HG03025 (cell line): Measurements from ENCODE around the gene CCR9.

ENCODE experiments used
- ATAC-seq: cut with Tn5 transposase; IDR thresholded peaks from one replicate; pipeline ENCODE4 v1.9.1; 2021; ENCODE audit warnings: mild to moderate bottlenecking, moderate library complexity; ENCODE audit not compliant: unreplicated experiment, low FRiP score

Gene CCR9

GRCh38 chr3:45932112-45932511 is 45.8 kb downstream of the CCR9 start:
- no peak for ATAC-seq

DNA sequence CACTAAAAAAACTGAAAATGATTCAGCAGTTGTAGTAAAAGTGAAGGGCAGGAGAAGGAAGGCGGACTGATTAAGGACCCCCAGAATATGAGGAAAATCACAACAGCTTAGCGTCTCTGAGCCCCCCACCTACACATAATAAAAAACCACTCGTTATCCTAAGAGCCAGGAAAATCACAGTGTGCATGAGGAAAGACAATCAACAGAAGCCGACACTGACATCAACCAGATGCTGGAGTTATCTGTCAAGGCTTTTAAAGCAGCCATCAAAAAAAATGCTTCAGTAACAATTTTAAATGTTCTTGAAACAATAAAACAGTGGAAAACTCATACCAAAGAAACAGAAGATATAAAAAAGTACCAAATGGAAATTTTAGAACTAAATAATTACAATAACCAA is 47.2 kb downstream of the CCR9 start:
- ATAC-seq = no peak

- ATAC-seq = no peak
Observed at GRCh38 chr3:45936261-45936660, 49.9 kb downstream of the CCR9 start.

DNA sequence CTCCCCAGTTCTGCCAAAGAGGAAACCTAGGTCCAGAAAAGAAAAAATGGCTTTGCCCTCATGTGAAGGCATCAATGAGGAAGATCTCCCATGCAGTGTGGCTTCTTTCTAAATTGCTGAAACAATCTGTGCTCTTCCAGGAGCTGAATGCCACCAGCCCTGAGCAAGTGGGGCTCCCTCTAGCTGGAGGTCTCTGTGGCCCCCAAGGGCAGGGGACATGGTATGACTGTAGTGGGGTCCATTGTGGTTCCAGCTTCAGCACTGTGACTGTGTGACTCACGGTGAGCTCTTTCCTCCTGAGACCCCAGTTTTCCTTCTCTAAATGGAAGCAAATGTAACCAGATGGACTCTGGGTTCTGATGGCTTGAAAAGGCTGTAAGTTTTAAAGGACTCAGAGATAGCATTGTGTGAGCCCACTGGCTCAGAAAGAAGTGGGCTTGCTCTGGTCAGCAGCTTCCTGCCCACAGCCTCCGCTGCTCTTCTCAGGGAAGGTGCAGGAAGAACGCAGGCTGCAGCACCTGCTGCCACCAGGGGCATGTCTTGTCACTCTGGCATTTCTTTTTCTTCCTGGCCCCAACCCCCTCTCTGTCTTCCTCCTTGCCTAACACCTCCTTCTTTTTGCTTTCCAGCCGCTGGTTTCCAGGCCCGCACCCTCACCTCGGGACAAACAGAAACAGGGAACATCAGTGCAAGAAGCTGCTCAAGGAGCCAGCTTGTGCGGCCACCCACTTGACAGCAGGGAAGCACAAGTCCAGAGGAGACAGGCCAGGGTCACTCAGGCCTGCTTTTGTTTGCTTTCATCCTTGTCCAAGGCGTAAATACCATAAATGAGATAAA is 51.1 kb downstream of the CCR9 start:
- ATAC-seq = no peak

DNA sequence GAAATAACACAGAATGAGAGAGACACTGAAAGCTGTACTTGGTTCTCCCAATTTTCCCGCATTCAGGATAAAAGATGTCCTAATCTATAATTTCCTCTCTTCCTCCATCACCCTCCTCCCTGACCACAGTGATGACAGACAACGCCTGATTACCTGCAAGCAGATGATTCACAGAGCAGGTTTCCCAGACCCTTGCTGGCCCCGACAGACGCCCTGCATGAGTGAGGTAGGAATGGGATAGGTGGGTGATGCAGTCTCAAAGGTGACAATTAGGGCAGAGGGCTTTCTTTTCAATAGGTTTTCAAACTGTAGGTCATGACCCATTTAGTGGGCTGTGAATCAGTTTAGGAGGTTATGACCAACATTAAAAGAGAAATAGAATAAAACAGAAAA is 51.7 kb downstream of the CCR9 start:
- ATAC-seq = no peak

DNA sequence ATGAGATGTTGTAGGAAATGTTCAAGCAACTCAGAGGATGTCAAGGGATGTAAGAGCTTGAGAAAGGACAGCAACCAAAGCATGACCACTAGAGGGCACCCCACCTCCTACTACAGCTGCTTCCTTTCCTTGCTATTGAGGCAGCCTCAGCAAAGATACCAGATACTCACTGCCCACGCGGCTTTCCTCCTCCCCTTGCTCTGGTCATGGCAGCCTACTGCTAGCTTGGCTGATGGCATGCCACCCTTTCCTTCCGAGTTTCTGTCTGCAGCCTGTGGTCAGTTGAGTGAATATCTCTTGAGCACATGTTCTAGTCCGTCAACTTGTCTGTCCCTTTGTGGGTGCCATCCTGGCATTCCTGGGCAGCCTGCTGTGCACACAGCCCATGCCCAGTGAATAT is 52.5 kb downstream of the CCR9 start:
- no peak for ATAC-seq

DNA sequence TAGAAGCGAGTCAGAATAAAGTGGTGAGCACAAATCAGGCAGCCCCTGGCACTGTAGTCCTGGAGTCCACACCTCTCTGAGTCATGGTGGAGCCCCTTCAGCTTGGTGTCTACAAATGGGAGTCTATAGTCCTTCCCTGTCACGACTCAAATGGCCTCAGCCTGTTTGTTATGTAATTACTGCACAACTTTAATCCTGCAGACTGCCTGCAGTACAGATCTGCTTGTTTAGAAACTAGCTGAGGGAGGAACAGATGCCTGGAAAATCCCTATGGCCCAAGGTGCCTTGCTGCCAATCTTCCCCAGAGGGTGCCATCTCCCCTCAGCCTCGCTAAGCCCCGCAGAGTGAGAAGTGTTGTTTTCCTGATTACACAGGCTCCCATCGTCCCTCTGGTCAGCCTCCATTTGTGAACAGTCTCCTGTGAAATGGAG is 53.0 kb downstream of the CCR9 start:
- ATAC-seq = no peak

DNA sequence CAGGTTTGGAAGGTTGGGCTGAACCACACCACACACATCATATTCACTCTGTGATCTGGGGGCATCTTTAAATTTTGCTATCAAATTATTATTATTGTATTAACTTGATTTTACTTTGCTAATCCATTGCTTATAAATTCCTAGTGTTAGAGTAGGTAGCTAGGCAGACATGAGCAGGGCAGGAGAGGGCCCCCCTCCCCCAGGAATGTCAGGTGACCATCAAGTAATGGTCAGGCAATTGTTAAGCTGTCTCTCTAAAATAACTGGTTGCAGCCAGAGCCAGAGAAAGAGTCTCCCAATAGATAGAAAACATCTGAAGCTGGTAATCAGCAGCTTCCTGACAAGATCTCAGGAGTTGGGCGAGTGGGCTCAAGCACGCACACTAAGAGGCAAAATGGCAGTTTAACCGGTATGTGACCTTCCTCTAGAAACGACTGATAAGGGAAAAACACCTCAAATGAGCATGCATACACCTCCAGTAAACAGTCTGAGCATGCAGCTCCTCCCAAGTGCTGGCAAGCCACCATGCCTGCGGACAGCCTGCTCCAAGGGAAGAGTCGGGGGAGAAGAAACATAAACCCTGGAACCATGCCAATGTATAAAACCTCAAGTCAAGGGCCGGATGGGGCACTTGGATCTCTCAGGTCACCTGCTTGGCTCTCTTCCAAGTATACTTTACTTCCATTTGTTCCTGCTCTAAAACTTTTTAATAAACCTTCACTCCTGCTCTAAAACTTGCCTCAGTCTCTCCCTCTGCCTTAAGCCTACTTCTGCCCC is 53.8 kb downstream of the CCR9 start:
- ATAC-seq = no peak

DNA sequence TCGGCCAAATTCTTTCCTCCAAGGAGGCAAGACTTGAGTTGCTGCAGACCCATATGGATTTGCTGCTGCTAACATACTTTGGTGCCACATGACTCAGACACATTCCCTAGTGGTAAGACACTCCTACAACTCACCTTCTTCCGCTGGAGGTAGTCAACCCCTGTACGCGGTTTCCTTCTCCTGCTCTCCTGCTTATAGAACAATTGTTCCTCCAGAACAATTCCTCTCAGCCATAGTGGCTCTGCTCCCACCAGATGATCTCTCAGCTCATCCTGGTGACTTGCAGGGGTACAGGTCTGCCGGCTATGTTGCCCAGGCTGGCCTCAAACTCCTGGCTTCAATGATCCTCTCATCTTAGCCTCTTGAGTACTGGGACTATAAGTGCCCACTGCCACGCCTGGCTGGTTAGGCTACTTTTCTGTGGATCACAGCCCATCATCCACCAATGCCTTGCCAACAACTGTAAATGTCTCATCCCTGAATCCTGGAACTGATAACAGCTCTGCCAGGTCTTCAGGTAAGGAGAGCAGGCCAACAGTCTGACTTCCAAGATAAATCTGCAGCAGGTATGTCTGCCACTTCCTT is 54.5 kb downstream of the CCR9 start:
- ATAC-seq = no peak

DNA sequence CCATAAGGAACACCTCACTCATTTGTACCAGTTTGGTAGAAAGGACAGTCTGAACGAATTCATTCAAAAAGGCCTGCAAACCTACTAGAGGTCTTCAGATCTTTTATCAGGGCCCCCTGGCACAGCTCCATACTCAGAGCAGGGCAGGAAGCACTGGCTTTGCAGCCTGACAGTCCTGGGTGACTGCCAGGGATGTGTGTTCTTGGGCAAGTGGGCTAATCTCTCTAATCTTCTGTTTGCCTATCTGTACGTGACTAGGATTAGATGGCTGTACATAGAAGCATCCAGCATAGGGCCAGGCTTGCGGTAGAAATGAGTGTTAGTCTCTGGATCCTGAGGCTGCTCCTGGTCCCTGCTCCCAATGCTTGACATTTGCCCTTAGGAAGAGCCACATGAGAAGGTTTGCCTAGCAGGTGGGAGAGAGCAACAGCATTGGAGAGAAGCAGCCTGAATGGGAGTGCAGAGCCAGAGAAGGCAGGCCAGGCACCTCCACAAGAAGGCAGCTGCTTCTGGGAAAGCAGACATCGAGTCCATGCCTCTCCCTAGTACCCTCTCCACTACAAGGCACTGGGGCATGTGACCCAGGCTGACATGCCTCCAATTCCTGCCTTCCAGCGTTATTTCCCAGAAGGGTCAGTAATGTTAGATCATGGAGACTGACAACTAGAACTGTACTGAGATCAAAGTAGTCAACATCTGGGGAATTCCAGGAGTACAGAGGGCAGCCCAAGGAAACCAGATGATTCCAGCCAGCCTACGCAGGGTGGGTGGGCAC is 55.9 kb downstream of the CCR9 start:
- no peak for ATAC-seq

DNA sequence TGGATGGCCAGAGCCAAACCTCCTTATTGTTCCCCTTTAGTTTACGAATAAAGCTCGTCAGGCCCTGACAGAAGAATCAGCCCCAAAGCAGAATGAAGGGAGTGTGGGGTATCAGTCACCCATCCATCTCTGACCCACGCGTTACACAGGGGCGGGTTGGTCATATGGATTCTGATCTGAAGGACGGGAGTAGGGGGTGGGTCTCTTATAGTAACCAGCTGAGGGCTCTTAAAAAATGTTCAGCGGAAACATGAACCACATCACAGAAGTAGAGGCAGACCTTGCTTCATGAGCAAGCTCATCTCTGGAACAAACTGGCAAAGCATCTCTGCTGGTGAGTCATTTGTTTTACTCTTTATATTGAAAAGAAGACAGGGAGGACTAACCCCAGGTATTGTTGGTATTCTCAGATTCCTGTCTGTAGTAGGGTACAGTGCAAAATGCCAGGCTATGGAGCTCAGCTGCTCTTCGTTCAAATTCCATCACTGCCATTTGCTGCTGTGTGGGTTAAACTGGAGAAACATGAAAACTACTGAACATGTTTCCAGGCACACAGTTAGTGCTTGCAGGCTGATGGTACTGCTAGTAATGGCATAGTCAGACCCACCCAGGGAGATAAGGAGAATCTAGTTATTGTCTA is 57.0 kb downstream of the CCR9 start, which contains the start of gene CXCR6:
TSS of gene CXCR6 (plus strand) at position 258 of the 640 bp plus-strand sequence. CDS start 3,018 bp downstream, outside the sequence.
- ATAC-seq = no peak

GRCh38 chr3:45944830-45945620 is 58.7 kb downstream of the CCR9 start:
- no peak for ATAC-seq

DNA sequence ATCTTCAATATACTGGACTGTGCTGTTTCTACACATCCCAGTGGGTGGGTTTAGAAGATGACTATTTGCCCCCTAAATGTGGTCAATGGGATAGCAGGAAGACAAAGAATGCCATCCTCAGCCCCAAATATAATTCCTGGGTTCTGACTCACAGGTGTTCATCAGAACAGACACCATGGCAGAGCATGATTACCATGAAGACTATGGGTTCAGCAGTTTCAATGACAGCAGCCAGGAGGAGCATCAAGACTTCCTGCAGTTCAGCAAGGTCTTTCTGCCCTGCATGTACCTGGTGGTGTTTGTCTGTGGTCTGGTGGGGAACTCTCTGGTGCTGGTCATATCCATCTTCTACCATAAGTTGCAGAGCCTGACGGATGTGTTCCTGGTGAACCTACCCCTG is 60.0 kb downstream of the CCR9 start:
- no peak for ATAC-seq

DNA sequence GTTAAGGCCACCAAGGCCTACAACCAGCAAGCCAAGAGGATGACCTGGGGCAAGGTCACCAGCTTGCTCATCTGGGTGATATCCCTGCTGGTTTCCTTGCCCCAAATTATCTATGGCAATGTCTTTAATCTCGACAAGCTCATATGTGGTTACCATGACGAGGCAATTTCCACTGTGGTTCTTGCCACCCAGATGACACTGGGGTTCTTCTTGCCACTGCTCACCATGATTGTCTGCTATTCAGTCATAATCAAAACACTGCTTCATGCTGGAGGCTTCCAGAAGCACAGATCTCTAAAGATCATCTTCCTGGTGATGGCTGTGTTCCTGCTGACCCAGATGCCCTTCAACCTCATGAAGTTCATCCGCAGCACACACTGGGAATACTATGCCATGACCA is 60.5 kb downstream of the CCR9 start:
- no peak for ATAC-seq

- no peak for ATAC-seq
Observed at GRCh38 chr3:45947361-45947760, 61.0 kb downstream of the CCR9 start.

DNA sequence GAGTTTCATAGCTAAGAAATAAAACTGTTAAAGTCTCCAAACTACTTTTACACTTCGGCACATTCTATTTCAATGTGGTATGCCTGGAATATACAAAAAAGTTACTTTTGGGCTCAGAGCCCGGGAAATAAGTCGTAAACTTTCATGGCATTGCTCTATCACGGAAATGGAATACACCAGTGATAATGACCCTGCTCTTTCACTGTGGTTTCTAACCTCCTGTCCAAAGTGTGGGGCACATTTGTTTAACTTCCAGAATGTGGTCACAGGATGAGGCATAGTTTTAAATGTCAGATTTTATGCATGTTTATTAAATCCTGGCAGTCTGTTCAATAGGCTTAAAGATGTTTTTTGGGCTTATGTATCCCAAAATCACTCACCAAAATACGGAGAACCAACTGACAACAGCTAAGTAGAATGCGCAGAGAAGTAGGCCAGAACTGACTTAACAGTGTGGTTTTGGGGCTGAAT is 62.0 kb downstream of the CCR9 start:
- no peak for ATAC-seq

DNA sequence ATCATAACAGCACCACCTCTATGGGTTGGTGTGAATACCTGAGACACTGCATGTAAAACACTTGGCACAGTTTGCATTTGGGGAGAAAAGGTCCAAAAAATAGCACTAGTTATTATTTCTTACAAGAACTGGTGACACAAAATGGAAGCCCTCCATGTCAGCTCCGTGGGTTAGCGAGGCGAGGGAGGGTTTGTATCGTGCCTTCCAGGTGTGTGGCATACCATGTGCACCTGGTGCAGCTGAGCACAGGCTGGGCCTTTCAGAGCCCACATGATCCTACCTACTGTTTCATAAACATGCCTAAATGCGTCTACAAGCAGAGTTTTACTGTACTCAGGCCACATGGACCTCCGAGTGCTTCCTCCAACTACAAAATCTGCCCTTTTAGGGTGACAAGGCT is 62.5 kb downstream of the CCR9 start:
- no peak for ATAC-seq

DNA sequence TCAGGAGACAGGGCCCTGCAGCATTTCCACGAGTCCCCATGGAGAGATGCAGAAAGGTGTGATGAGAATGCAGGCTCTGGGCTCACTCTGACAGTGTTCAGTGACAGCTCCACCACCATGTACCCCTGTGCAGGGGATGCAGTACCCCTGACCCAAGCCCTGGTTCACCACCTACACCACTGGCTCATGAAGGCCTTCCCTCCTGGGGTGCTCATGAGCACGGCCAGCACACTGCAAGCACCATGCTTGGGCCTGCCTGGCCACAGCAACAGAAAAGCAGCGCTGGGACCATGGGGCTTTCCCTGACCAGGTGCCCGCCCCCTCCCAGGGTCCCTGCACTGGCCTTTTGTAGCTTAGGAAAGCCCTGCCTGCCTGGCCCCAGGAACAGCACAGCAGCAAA is 63.1 kb downstream of the CCR9 start:
- no peak for ATAC-seq

DNA sequence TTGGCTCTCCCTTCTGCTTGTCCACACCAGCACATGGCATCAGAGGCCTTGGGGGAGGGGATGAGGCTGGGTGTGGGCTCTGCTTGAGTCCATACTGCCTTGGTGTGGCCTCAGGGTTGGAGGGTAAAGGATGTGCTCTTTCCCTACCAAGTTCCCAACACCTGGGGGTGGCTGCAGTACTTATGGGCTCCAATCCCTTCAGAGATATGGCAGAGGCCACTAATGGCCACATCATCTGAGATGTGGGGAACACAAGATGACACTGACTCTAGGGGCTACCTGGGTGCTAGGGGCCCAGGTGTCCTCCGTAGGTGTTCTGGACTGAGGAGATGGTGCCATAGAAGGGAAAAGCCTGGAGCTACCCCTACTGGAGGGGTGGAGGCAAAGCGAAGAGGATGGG is 63.8 kb downstream of the CCR9 start:
- no peak for ATAC-seq
